GF-D8 (cell line): ENCODE measurements around the gene PRKG1.
"Not testable (repeated sequence)": the region's sequence is repeated elsewhere in the genome, so short reads cannot be mapped to it uniquely, and the experiment has no call there.

Experiments
- DNase-seq: peaks from one replicate; lab custom pipeline; 2025; lab: John Stamatoyannopoulos, UW

The PRKG1 gene

GRCh38 chr10:51377932-51378599 is 303.8 kb downstream of the PRKG1 start:
- DNase-seq: no peak

- no peak for DNase-seq
These were observed 307.9 kb downstream of the PRKG1 start for GRCh38 chr10:51382181-51382580.

- no peak for DNase-seq
These were observed 310.7 kb downstream of the PRKG1 start for GRCh38 chr10:51384971-51385370.

- DNase-seq: no peak
These were observed 312.1 kb downstream of the PRKG1 start for GRCh38 chr10:51386248-51386885.

- DNase-seq: no peak
These were observed 315.4 kb downstream of the PRKG1 start for GRCh38 chr10:51389415-51390321.

GRCh38 chr10:51393006-51393405 is 318.7 kb downstream of the PRKG1 start:
- DNase-seq: not testable (repeated sequence)

- no peak for DNase-seq
These were observed 319.8 kb downstream of the PRKG1 start for GRCh38 chr10:51394039-51394438.

- DNase-seq: no peak
These were observed 323.0 kb downstream of the PRKG1 start for GRCh38 chr10:51397244-51397643.

GRCh38 chr10:51397695-51398094 is 323.4 kb downstream of the PRKG1 start:
- DNase-seq: no peak

- DNase-seq: no peak
These were observed 325.6 kb downstream of the PRKG1 start for GRCh38 chr10:51399840-51400239.

- no peak for DNase-seq
These were observed 326.3 kb downstream of the PRKG1 start for GRCh38 chr10:51400392-51401096.

GRCh38 chr10:51403521-51403920 is 329.2 kb downstream of the PRKG1 start:
- no peak for DNase-seq

- DNase-seq: no peak
These were observed 331.5 kb downstream of the PRKG1 start for GRCh38 chr10:51405580-51406351.

- no peak for DNase-seq
These were observed 332.3 kb downstream of the PRKG1 start for GRCh38 chr10:51406581-51406980.

GRCh38 chr10:51416494-51416893 is 342.2 kb downstream of the PRKG1 start:
- DNase-seq: no peak

- no peak for DNase-seq
These were observed 345.2 kb downstream of the PRKG1 start for GRCh38 chr10:51419196-51420093.

- no peak for DNase-seq
These were observed 347.6 kb downstream of the PRKG1 start for GRCh38 chr10:51421853-51422252.

- no peak for DNase-seq
These were observed 348.2 kb downstream of the PRKG1 start for GRCh38 chr10:51422311-51423120.

GRCh38 chr10:51423121-51423452 is 348.8 kb downstream of the PRKG1 start:
- DNase-seq: no peak

- no peak for DNase-seq
These were observed 351.1 kb downstream of the PRKG1 start for GRCh38 chr10:51425431-51425830.
